ENCODE results near the gene CUBN.

DNA sequence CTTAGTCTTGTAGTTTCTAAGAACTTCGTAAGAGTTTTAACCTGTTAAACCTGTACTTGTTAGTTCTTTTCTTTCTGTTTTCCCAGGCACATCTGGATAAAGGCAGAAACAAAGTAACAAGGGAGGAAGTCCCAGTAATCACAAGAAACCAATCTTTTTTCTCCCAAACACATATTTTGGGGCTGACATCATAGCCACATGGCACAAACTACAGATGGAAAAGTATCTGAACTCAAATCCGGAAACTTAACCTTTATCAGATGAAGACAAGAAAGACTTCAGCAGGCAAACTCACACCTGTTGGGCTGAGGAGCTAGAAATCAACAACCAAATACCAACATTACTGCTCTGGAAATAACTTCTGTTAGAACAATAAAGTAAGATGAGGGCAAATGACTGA, 67.1 kb downstream of the CUBN start:
- TF ChIP-seq, protein P1, sequence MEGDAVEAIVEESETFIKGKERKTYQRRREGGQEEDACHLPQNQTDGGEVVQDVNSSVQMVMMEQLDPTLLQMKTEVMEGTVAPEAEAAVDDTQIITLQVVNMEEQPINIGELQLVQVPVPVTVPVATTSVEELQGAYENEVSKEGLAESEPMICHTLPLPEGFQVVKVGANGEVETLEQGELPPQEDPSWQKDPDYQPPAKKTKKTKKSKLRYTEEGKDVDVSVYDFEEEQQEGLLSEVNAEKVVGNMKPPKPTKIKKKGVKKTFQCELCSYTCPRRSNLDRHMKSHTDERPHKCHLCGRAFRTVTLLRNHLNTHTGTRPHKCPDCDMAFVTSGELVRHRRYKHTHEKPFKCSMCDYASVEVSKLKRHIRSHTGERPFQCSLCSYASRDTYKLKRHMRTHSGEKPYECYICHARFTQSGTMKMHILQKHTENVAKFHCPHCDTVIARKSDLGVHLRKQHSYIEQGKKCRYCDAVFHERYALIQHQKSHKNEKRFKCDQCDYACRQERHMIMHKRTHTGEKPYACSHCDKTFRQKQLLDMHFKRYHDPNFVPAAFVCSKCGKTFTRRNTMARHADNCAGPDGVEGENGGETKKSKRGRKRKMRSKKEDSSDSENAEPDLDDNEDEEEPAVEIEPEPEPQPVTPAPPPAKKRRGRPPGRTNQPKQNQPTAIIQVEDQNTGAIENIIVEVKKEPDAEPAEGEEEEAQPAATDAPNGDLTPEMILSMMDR (IDR thresholded peaks at IDR 0.05) = no peak
- no peak for TF ChIP-seq NFE2L1 (CRISPR knock-in tag; IDR thresholded peaks at IDR 0.05)
- TF ChIP-seq NR1H2 (CRISPR knock-in tag; IDR thresholded peaks at IDR 0.05) = no peak
- TF ChIP-seq ZNF219 (CRISPR knock-in tag; IDR thresholded peaks at IDR 0.05; ENCODE audit: borderline replicate concordance) = no peak
- TF ChIP-seq, protein P2, sequence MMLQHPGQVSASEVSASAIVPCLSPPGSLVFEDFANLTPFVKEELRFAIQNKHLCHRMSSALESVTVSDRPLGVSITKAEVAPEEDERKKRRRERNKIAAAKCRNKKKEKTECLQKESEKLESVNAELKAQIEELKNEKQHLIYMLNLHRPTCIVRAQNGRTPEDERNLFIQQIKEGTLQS (CRISPR knock-in tag; conservative IDR thresholded peaks at IDR 0.05) = no peak
- TF ChIP-seq, protein P3, sequence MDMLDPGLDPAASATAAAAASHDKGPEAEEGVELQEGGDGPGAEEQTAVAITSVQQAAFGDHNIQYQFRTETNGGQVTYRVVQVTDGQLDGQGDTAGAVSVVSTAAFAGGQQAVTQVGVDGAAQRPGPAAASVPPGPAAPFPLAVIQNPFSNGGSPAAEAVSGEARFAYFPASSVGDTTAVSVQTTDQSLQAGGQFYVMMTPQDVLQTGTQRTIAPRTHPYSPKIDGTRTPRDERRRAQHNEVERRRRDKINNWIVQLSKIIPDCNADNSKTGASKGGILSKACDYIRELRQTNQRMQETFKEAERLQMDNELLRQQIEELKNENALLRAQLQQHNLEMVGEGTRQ (CRISPR knock-in tag; IDR thresholded peaks at IDR 0.05) = no peak
- TF ChIP-seq, protein P4, sequence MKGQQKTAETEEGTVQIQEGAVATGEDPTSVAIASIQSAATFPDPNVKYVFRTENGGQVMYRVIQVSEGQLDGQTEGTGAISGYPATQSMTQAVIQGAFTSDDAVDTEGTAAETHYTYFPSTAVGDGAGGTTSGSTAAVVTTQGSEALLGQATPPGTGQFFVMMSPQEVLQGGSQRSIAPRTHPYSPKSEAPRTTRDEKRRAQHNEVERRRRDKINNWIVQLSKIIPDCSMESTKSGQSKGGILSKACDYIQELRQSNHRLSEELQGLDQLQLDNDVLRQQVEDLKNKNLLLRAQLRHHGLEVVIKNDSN (CRISPR knock-in tag; IDR thresholded peaks at IDR 0.05) = no peak
- no peak for TF ChIP-seq SP1 (CRISPR knock-in tag; conservative IDR thresholded peaks at IDR 0.05)
- TF ChIP-seq NFATC4 (CRISPR knock-in tag; IDR thresholded peaks at IDR 0.05) = no peak
- TF ChIP-seq, protein P5, sequence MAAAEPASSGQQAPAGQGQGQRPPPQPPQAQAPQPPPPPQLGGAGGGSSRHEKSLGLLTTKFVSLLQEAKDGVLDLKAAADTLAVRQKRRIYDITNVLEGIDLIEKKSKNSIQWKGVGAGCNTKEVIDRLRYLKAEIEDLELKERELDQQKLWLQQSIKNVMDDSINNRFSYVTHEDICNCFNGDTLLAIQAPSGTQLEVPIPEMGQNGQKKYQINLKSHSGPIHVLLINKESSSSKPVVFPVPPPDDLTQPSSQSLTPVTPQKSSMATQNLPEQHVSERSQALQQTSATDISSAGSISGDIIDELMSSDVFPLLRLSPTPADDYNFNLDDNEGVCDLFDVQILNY (CRISPR knock-in tag; IDR thresholded peaks at IDR 0.05) = no peak
- TF ChIP-seq CBFB (CRISPR knock-in tag; IDR thresholded peaks at IDR 0.05; ENCODE audit: low read depth) = no peak
- TF ChIP-seq NFYB (CRISPR knock-in tag; conservative IDR thresholded peaks at IDR 0.05; ENCODE audit: low read depth) = no peak

All from WTC11 (cell line).